MCF 10A (cell line): ENCODE results near the gene B4GALT3. TPM values are rescaled to one million over a fixed set of nuclear protein-coding genes. Genes with fewer than 3 reads are reported as not detected.

ENCODE experiments used
- BruUV-seq: library from RNA; stranded (reverse); fragments of 400-500 nt; replicated peaks from 2 replicates; lab custom pipeline; 2021; lab: Mats Ljungman, UMichigan
- CTCF ChIA-PET: fragments of 300-600 bp; sonication (Branson Sonifier 250); formaldehyde crosslinking; extraction: SDS; loops from one replicate; lab custom pipeline; 2021; ENCODE audit warnings: antibody characterized with exemption, inconsistent platforms; lab: Yijun Ruan, JAX
- POLR2A ChIA-PET: fragments of 300-600, 350-650 bp; sonication (Branson Sonifier 250); formaldehyde crosslinking; extraction: SDS; loops from one replicate; lab custom pipeline; 2020; ENCODE audit warnings: antibody characterized with exemption, inconsistent platforms; lab: Yijun Ruan, JAX
- DNase-seq: peaks from one replicate; pipeline ENCODE4 v3.0.0-alpha.2; 2018; ENCODE audit not compliant: unreplicated experiment
- H3K27ac Mint-ChIP-seq: one replicate; pipeline ENCODE4 v1.8.0; 2022; ENCODE audit warnings: mild to moderate bottlenecking, low read depth, mixed read lengths; ENCODE audit not compliant: unreplicated experiment
- H3K27me3 Mint-ChIP-seq: one replicate; pipeline ENCODE4 v1.8.0; 2022; ENCODE audit warnings: mixed read lengths; ENCODE audit not compliant: insufficient read depth, unreplicated experiment
- H3K36me3 Mint-ChIP-seq: one replicate; pipeline ENCODE4 v1.8.0; 2022; ENCODE audit warnings: mild to moderate bottlenecking, moderate library complexity, mixed read lengths; ENCODE audit not compliant: insufficient read depth, unreplicated experiment
- H3K4me1 Mint-ChIP-seq: one replicate; pipeline ENCODE4 v1.8.0; 2022; ENCODE audit warnings: mixed read lengths; ENCODE audit not compliant: insufficient read depth, unreplicated experiment
- H3K4me3 Mint-ChIP-seq: one replicate; pipeline ENCODE4 v1.8.0; 2022; ENCODE audit warnings: mild to moderate bottlenecking, moderate library complexity, mixed read lengths; ENCODE audit not compliant: unreplicated experiment
- H3K9me3 Mint-ChIP-seq: one replicate; pipeline ENCODE4 v1.8.0; 2022; ENCODE audit warnings: mixed read lengths; ENCODE audit not compliant: unreplicated experiment
- CTCF ChIP-seq: fragments of 200-600 bp; IDR thresholded peaks from one replicate; pipeline ENCODE4 v1.8.0; 2022; ENCODE audit warnings: antibody characterized with exemption, mild to moderate bottlenecking; ENCODE audit not compliant: unreplicated experiment
- intact Hi-C: fragments of 100-400 bp; cut with micrococcal nuclease; formaldehyde crosslinking; loops from 2 replicates; pipeline ENCODE4 v1.14.1; 2022
- total RNA-seq: library from RNA; stranded (reverse); gene quantifications from 2 replicates; pipeline ENCODE4 v1.2.3, GENCODE V29; 2022

B4GALT3 gene
- total RNA-seq, 1 experiment from 2014 or later, result 51.7 TPM

- no peaks in the 10 kb centered on the region for H3K27me3 Mint-ChIP-seq
- no peak overlapping the region for H3K4me3 Mint-ChIP-seq
- no peak overlapping the region for H3K27ac Mint-ChIP-seq
- CTCF ChIA-PET, result interaction anchor here (0.8 to 5.5 kb wide), 5 partner anchors 8 to 186 kb away, joined by 3 to 122 read pairs (median 23); partner anchors contain the start of genes NDUFS2 and TOMM40L
- intact Hi-C loops, result no loop called here
- H3K4me1 Mint-ChIP-seq, result peaks cover 47% of the 10 kb centered on the region
- POLR2A ChIA-PET, result interaction anchor here (1.3 kb wide), 1 partner anchor 10 kb away, joined by 4 read pairs; no protein-coding TSS in a partner anchor
- H3K9me3 Mint-ChIP-seq, result no peaks in the 10 kb centered on the region
- no TSS peak for BruUV-seq
- no peak for TF ChIP-seq CTCF
- no peaks in the 10 kb centered on the region for H3K36me3 Mint-ChIP-seq
- DNase-seq, result no peak
These were observed 18.8 kb upstream of the B4GALT3 start for GRCh38 chr1:161196111-161196510.

GRCh38 chr1:161195171-161195570, 17.9 kb upstream of the B4GALT3 start:
- Mint-ChIP-seq H3K27ac (no peak overlapping the region), H3K27me3 (no peaks in the 10 kb centered on the region), H3K4me3 (no peak overlapping the region), H3K36me3 (no peaks in the 10 kb centered on the region), H3K9me3 (no peaks in the 10 kb centered on the region), H3K4me1 (peaks cover 38% of the 10 kb centered on the region)
- ChIA-PET CTCF (interaction anchor here (1.4 to 5.6 kb wide), 6 partner anchors 9 to 96 kb away, joined by 12 to 154 read pairs (median 88); partner anchors contain the start of genes APOA2, NDUFS2, PPOX and TOMM40L), POLR2A (interaction anchor here (0.8 kb wide), 1 partner anchor 43 kb away, joined by 4 read pairs; no protein-coding TSS in a partner anchor)
- intact Hi-C loops, result no loop called here
- BruUV-seq, result no TSS peak
- TF ChIP-seq CTCF, result no peak
- DNase-seq, result no peak

GRCh38 chr1:161193561-161194235, 16.4 kb upstream of the B4GALT3 start:
- ChIA-PET CTCF (interaction anchor here (0.5 to 5.6 kb wide), 22 partner anchors 10 to 1020 kb away, joined by 3 to 154 read pairs (median 8); partner anchors contain the start of genes APOA2, B4GALT3, FCER1G and NDUFS2), POLR2A (interaction anchor here (0.6 to 4.0 kb wide), 3 partner anchors 8 to 184 kb away, joined by 3 to 38 read pairs (median 7); partner anchors contain the start of genes NDUFS2 and TOMM40L)
- no peak for DNase-seq
- BruUV-seq, result no TSS peak
- no peak for TF ChIP-seq CTCF
- no peaks in the 10 kb centered on the region for H3K36me3 Mint-ChIP-seq
- no peak overlapping the region for H3K4me3 Mint-ChIP-seq
- H3K27me3 Mint-ChIP-seq, result no peaks in the 10 kb centered on the region
- peaks cover 24% of the 10 kb centered on the region for H3K4me1 Mint-ChIP-seq
- peak overlapping the region; percentile 25 for H3K27ac Mint-ChIP-seq
- H3K9me3 Mint-ChIP-seq, result no peaks in the 10 kb centered on the region
- intact Hi-C loops, result no loop called here
